Fibroblast of mammary gland (primary cell): ENCODE data around the gene PADI2.

ENCODE experiments used
- DNase-seq: peaks from one replicate; pipeline ENCODE4 v3.0.0-alpha.2; 2010; ENCODE audit warnings: low read depth
- H3K4me3 ChIP-seq: 2 replicates; pipeline ENCODE4 v1.5.1; 2011; ENCODE audit warnings: low read depth, mild to moderate bottlenecking, low read length, moderate library complexity; ENCODE audit not compliant: control insufficient read depth
- CTCF ChIP-seq: conservative IDR thresholded peaks from 2 replicates; pipeline ENCODE4 v1.5.1; 2011; ENCODE audit warnings: low read depth, low read length, inconsistent platforms; ENCODE audit not compliant: control insufficient read depth, insufficient read depth

Gene PADI2

DNA sequence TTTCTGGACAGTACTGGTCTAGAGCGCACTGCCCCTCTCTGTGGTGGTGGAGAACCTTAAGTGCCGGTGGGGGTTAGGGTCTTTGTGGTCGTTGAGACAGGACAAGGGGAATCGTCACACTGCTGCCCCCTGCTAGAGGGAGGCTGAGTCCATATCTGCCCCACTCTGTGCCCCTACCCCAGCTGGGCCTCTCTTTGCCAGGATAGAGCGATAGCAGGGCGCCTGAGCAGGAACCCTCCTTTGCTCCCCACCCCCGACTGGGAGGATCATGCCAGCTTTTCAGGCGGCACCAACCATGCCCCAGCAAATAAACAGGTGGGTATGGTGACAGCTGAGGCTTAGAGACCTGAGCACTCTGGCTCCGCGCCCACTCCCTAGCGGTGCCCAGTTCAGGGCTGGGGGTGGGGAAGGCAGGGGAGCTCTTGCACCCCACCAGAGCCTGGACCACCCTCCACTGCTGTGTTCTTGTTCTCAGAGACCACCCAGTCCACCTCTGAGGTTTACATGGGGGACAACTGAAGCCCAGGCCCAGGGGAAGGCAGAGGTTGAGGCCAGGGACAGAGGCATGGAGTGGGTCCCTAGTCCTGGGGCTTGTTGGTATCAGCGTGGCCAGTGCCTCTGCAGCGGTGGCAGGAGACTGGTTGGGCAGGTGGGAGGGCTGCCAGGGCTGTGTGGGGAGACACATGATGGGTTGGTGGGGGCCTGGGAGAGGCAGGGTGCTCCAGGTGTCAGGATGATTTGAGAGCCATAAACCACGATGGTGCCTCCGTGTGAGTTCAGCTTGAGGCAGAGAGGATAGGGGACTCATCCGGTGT, 1.6 kb downstream of the PADI2 start:
- no peak for TF ChIP-seq CTCF
- H3K4me3 ChIP-seq: no peak overlapping the region
- DNase-seq: no peak

DNA sequence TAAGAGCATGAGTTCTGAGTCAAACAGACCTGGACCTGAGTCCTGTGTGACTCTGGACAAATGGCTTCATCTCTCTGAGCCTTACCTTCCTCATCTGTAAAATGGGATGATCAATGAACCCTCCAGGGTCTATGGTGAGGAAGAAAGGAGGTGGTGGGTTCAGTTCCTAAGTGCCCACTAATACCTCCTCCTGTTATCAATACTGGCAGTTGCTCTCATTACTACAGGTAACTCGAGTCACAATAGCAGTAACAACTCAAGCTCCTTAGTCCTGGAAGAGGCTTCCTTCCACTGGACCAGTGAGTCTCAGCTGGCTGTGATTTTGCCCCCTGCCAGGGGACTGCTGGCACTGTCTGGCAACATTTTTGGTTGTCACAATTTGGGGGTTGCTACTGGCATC, 2.6 kb downstream of the PADI2 start:
- no peak overlapping the region for H3K4me3 ChIP-seq
- DNase-seq: no peak
- TF ChIP-seq CTCF: no peak

- TF ChIP-seq CTCF: no peak
- DNase-seq: no peak
- no peak overlapping the region for H3K4me3 ChIP-seq
Observed at GRCh38 chr1:17113963-17114362, 5.3 kb downstream of the PADI2 start.

GRCh38 chr1:17112496-17113236, 6.6 kb downstream of the PADI2 start:
- no peak for TF ChIP-seq CTCF
- no peak overlapping the region for H3K4me3 ChIP-seq
- no peak for DNase-seq

DNA sequence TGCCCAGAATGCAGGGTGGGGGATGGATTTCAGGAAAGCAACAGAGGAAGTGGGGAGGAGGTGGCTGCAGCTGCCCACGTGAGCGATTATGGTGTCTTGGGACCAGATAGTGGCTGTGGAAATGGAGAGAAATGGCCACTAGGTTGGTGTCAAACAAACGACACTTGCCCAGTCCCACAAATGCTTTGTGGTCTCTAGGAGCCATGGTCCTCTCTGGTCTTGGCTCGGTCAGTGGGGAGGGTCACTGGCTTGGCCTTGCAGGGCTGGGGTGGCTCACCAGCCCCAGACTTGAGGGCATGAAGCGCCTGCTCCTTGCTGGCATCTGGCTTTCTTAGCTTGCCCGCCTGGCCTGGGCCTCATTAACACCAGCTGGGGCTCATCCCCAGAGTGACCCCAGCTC, 7.2 kb downstream of the PADI2 start:
- H3K4me3 ChIP-seq: no peak overlapping the region
- no peak for TF ChIP-seq CTCF
- no peak for DNase-seq

DNA sequence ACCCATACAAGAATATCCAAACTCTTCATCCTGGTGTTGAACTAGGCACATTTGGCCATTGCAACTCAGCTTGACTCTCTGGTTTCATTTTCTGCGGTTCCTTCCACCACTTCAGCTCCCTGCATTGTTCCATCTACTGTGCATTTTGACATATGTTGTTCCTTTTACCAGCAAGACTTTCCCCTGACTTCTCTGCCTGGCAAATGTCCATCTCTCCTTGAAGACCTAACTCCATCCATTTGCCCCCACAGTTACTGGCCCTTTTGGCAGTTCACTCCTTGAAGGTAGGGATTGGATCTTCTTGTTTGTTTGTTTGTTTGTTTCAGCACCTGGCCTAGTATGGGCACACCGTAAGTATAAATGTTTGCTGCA, 8.7 kb downstream of the PADI2 start:
- no peak for TF ChIP-seq CTCF
- no peak overlapping the region for H3K4me3 ChIP-seq
- DNase-seq: no peak
